DOHH2 (cell line): ENCODE data around the gene ZNF576.

Experiments used
- H3F3A ChIP-seq: fragments of 200-600 bp; sonication (generic), shearing (Covaris generic); 2 replicates; pipeline ENCODE4 v1.6.0; 2016; ENCODE audit warnings: antibody characterized with exemption, mild to moderate bottlenecking; ENCODE audit not compliant: control insufficient read depth, insufficient read depth
- H3K27ac ChIP-seq: fragments of 200-600 bp; sonication (generic); 2 replicates; pipeline ENCODE4 v1.5.1; 2014; ENCODE audit warnings: low read depth, mild to moderate bottlenecking, low read length, moderate library complexity
- H3K27me3 ChIP-seq: fragments of 200-600 bp; sonication (generic); 2 replicates; pipeline ENCODE4 v1.6.1; 2014; ENCODE audit warnings: mild to moderate bottlenecking, low read length, mixed read lengths; ENCODE audit not compliant: control insufficient read depth
- H3K36me3 ChIP-seq: fragments of 200-600 bp; sonication (generic); 2 replicates; pipeline ENCODE4 v1.6.1; 2014; ENCODE audit warnings: mild to moderate bottlenecking, low read length, moderate library complexity, mixed read lengths; ENCODE audit not compliant: control insufficient read depth
- H3K4me1 ChIP-seq: fragments of 200-600 bp; sonication (generic); 2 replicates; pipeline ENCODE4 v1.6.1; 2014; ENCODE audit warnings: mild to moderate bottlenecking, low read length, mixed read lengths; ENCODE audit not compliant: control insufficient read depth
- H3K4me2 ChIP-seq: fragments of 200-600 bp; sonication (generic); 2 replicates; pipeline ENCODE4 v1.6.0; 2014; ENCODE audit warnings: mild to moderate bottlenecking, low read length, moderate library complexity
- H3K4me3 ChIP-seq: fragments of 200-600 bp; sonication (generic); 2 replicates; pipeline ENCODE4 v1.5.1; 2014; ENCODE audit warnings: mild to moderate bottlenecking, low read length, mixed read lengths
- H3K79me2 ChIP-seq: fragments of 200-600 bp; sonication (generic); 2 replicates; pipeline ENCODE4 v1.6.1; 2014; ENCODE audit warnings: mild to moderate bottlenecking, low read length, mixed read lengths; ENCODE audit not compliant: control insufficient read depth
- H3K9me2 ChIP-seq: fragments of 200-600 bp; sonication (generic); replicated peaks from 2 replicates; pipeline ENCODE4 v1.6.1; 2014; ENCODE audit warnings: mild to moderate bottlenecking, low read length, mixed read lengths; ENCODE audit not compliant: control insufficient read depth
- H3K9me3 ChIP-seq: fragments of 200-600 bp; sonication (generic); 2 replicates; pipeline ENCODE4 v1.6.1; 2014; ENCODE audit warnings: antibody characterized with exemption, low read length, mixed read lengths; ENCODE audit not compliant: control insufficient read depth, insufficient read depth
- H4K20me1 ChIP-seq: fragments of 200-600 bp; sonication (generic); 2 replicates; pipeline ENCODE4 v1.6.0; 2014; ENCODE audit warnings: low read depth, mild to moderate bottlenecking, antibody characterized with exemption, low read length, moderate library complexity; ENCODE audit not compliant: control insufficient read depth, insufficient read depth
- EZH2phosphoT487 ChIP-seq: fragments of 200-600 bp; sonication (generic); IDR thresholded peaks from 2 replicates; pipeline ENCODE4 v1.6.1; 2017; ENCODE audit warnings: borderline replicate concordance, mild to moderate bottlenecking, antibody characterized with exemption, low read length, moderate library complexity, mixed read lengths
- TF ChIP-seq, protein P1 (sequence below): fragments of 200-600 bp; sonication (generic); IDR thresholded peaks from one replicate; pipeline ENCODE4 v1.5.1; 2014; ENCODE audit warnings: antibody characterized with exemption, mild to moderate bottlenecking, low read depth, low read length; ENCODE audit not compliant: poor library complexity, severe bottlenecking

Gene ZNF576

GRCh38 chr19:43553656-43554055 is 42.7 kb upstream of the ZNF576 start:
- TF ChIP-seq, protein P1, sequence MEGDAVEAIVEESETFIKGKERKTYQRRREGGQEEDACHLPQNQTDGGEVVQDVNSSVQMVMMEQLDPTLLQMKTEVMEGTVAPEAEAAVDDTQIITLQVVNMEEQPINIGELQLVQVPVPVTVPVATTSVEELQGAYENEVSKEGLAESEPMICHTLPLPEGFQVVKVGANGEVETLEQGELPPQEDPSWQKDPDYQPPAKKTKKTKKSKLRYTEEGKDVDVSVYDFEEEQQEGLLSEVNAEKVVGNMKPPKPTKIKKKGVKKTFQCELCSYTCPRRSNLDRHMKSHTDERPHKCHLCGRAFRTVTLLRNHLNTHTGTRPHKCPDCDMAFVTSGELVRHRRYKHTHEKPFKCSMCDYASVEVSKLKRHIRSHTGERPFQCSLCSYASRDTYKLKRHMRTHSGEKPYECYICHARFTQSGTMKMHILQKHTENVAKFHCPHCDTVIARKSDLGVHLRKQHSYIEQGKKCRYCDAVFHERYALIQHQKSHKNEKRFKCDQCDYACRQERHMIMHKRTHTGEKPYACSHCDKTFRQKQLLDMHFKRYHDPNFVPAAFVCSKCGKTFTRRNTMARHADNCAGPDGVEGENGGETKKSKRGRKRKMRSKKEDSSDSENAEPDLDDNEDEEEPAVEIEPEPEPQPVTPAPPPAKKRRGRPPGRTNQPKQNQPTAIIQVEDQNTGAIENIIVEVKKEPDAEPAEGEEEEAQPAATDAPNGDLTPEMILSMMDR, result no peak
- no peak for TF ChIP-seq EZH2phosphoT487
- Histone ChIP-seq H4K20me1 (no peaks in the 10 kb centered on the region), H3K4me3 (no peak overlapping the region), H3K9me2 (no peaks in the 10 kb centered on the region), H3K9me3 (no peaks in the 10 kb centered on the region), H3K4me2 (no peak overlapping the region), H3K79me2 (no peaks in the 10 kb centered on the region), H3K36me3 (peaks cover 43% of the 10 kb centered on the region), H3K27me3 (no peaks in the 10 kb centered on the region), H3F3A (no peaks in the 10 kb centered on the region), H3K4me1 (no peaks in the 10 kb centered on the region), H3K27ac (no peak overlapping the region)

DNA sequence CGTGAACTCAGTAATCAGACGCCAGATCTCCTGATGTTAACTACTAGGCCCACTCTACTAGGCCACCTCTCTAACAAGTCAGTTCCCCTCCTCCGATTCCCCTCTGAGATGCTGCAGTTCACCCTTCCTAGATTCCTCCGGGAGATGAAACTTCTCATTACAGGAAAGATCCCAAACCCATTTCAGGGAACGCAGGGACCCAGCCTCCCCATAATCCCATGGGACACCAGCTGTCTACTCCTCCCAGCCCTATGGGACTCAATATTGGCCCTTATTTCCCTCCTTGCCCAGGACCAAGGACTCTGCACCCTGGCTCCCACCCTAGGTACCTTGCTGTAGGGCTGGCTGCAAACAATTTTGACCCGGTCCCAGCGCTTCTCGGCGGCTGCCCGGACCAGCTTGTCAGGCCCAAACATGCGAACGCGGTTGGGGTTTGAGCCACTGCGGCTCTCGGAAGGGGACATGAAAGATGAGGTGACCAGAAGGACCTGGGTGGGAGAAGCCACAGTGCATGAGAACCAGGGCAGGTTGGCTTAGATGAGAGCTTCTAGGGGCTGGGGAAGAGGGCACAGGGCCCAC is 42.0 kb upstream of the ZNF576 start:
- H3F3A ChIP-seq, result no peaks in the 10 kb centered on the region
- H3K4me1 ChIP-seq, result no peaks in the 10 kb centered on the region
- H3K9me2 ChIP-seq, result no peaks in the 10 kb centered on the region
- H3K4me3 ChIP-seq, result no peak overlapping the region
- H3K79me2 ChIP-seq, result no peaks in the 10 kb centered on the region
- H3K36me3 ChIP-seq, result peaks cover 40% of the 10 kb centered on the region
- H3K27me3 ChIP-seq, result no peaks in the 10 kb centered on the region
- no peak overlapping the region for H3K4me2 ChIP-seq
- no peak for TF ChIP-seq EZH2phosphoT487
- TF ChIP-seq, protein P1, result no peak
- H3K9me3 ChIP-seq, result no peaks in the 10 kb centered on the region
- no peak overlapping the region for H3K27ac ChIP-seq
- H4K20me1 ChIP-seq, result no peaks in the 10 kb centered on the region

DNA sequence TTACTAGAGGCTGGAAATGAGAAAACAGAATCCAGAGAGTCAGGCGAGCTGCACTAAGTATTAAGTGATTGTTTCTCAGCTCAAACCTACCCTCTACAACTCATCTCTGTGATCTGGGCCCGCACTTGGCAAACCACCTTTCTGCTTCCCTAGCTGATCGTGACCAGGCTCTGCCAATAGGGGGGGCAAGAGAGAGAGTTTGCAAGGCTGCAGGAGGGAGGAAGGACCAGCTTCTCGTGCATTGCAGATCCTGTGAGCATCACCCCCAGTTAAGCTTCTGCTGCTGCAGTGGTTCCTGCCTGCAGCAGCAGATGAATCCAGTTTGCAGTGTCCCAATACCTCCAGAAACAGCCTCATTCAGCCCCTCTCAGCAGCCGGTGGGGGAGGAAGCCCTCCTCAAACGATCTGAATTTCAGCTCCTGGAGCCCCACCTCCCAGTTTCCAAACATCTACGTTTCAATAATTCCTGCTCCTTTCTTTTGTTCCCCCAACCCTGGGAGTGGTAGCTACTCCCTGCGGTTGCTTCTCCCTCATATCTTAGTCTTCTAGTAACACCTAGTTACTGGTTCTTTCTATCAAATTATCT is 41.1 kb upstream of the ZNF576 start:
- Histone ChIP-seq H3K9me3 (no peaks in the 10 kb centered on the region), H3K27me3 (no peaks in the 10 kb centered on the region), H4K20me1 (no peaks in the 10 kb centered on the region), H3K4me1 (no peaks in the 10 kb centered on the region), H3K4me2 (no peak overlapping the region), H3K79me2 (no peaks in the 10 kb centered on the region), H3K4me3 (no peak overlapping the region), H3K36me3 (peaks cover 40% of the 10 kb centered on the region), H3K27ac (no peak overlapping the region), H3F3A (no peaks in the 10 kb centered on the region), H3K9me2 (no peaks in the 10 kb centered on the region)
- TF ChIP-seq, protein P1, result peak; percentile 83
- no peak for TF ChIP-seq EZH2phosphoT487
